ENCODE measurements around the gene LTBP1.
"Not testable (repeated sequence)": the region's sequence is repeated elsewhere in the genome, so short reads cannot be mapped to it uniquely, and the experiment has no call there.

The LTBP1 gene

DNA sequence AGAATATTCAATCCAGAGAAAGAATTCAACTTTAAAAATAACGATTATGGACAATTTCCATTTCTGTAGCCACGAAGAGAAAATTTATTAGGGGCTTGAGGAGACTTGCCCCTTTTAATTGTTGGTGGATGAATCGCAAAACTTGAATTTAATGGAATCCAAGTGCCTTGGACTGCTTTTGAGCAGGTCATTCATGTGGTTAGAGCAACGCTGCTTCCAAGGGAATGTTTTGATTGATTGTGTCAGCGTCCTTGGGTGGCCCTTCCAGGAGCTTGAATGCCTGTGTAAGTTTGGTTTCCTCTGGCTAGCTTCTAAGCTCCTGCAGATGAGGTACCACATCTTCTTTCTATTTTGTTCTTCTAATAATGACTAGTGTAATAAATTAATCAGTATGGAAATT is 213.4 kb downstream of the LTBP1 start:
- Histone ChIP-seq H3K9me3 (ENCODE audit: control insufficient read depth, low read length) (no peaks in the 10 kb centered on the region), H3K27me3 (replicated peaks; ENCODE audit: control insufficient read depth, insufficient read depth, low read length) (no peaks in the 10 kb centered on the region), H3K4me1 (ENCODE audit: control insufficient read depth, insufficient read depth, low read length) (peaks cover 11% of the 10 kb centered on the region), H3K9ac (ENCODE audit: low read length) (no peak overlapping the region), H3K36me3 (ENCODE audit: control insufficient read depth, insufficient read depth, low read length, severe bottlenecking) (no peaks in the 10 kb centered on the region), H3K4me3 (ENCODE audit: low read length) (no peak overlapping the region)
- no peak for DNase-seq (ENCODE audit: low read depth)

DNA sequence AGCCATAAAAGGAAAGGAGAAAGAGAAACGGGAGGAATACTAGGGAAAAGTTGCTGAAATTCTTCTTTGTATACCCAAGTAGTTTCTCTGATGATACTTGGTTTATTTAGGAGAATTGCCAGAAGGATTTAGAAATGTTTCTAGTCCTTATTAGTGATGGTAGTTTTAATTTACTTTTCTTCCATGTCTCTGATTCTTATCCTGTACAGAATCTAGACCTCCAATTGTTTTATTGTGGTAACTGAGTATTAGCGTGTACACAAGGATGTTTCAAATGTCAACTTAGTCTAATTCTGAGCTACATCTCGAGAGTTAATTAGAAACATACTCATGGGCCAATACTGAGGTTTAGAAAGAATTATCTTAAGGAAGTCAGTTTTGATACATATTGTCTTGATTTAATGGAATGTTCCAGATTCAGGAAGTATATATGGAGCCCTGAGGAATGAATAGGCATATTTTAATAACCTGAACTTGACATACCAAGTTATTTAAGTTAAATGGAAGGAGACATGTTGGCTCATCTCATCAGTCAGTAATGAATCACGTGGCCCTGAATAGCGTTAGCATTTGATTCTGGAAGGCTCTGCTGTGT is 219.6 kb downstream of the LTBP1 start:
- Histone ChIP-seq H3K4me1 (ENCODE audit: control insufficient read depth, insufficient read depth, low read length) (peaks cover 17% of the 10 kb centered on the region), H3K9ac (ENCODE audit: low read length) (peak overlapping the region; percentile 5), H3K4me3 (ENCODE audit: low read length) (peak overlapping the region; percentile 25), H3K27me3 (replicated peaks; ENCODE audit: control insufficient read depth, insufficient read depth, low read length) (no peaks in the 10 kb centered on the region), H3K9me3 (ENCODE audit: control insufficient read depth, low read length) (no peaks in the 10 kb centered on the region), H3K36me3 (ENCODE audit: control insufficient read depth, insufficient read depth, low read length, severe bottlenecking) (no peaks in the 10 kb centered on the region)
- peak; percentile 93 for DNase-seq (ENCODE audit: low read depth)

DNA sequence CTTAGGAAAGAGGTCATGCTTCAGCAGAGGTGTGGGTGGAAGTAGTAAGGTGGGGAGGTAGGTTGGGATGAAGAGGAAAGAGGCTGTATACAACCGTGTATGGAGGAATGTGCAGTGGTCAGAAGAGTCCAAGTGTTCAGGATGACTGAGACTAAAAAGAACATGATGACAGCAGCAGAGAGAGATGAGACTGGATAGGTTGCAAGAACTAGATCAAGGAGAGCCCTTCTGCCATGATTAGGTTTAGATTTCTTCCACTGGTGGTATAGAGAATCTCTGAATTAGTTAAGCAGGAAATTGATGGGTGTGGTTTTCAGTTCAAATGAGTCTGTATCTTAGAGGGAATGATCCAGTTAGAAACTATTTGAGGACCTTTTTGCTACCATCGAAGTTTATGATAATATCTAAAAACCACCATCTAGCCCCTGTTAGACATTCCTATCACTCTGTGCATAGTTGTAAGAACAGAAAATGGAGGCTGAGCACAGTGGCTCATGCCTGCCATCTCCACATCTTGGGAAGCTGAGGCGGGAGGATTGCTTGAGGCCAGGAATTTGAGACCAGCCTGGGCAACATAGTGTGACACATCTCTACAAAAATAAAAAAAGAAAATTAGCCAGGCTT is 221.0 kb downstream of the LTBP1 start:
- H3K9me3 ChIP-seq (ENCODE audit: control insufficient read depth, low read length), result no peaks in the 10 kb centered on the region
- no peak overlapping the region for H3K4me3 ChIP-seq (ENCODE audit: low read length)
- H3K9ac ChIP-seq (ENCODE audit: low read length), result no peak overlapping the region
- H3K4me1 ChIP-seq (ENCODE audit: control insufficient read depth, insufficient read depth, low read length), result peaks cover 17% of the 10 kb centered on the region
- H3K36me3 ChIP-seq (ENCODE audit: control insufficient read depth, insufficient read depth, low read length, severe bottlenecking), result no peaks in the 10 kb centered on the region
- H3K27me3 ChIP-seq (replicated peaks; ENCODE audit: control insufficient read depth, insufficient read depth, low read length), result no peaks in the 10 kb centered on the region
- peak; percentile 38 for DNase-seq (ENCODE audit: low read depth)

DNA sequence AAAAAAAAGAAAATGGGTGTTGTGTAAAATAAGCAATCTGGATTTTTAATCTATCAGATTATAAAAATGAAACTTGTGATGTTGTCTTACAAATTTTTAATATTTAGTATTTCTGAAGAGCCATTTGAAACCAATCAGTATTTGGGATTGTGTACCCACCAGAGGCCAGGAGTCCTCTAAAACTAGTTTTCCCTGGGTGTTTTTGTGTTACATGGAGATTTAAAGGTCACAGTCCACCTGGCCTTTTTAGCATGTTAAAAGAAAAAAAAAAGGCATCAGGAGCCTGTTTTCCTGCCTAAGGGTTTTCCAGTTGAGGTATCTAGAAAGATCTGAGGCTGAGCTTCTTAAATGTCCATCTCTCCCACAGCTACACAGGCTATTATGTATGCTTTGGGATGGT is 221.7 kb downstream of the LTBP1 start:
- H3K4me3 ChIP-seq (ENCODE audit: low read length), result no peak overlapping the region
- no peak for DNase-seq (ENCODE audit: low read depth)
- no peak overlapping the region for H3K9ac ChIP-seq (ENCODE audit: low read length)
- H3K4me1 ChIP-seq (ENCODE audit: control insufficient read depth, insufficient read depth, low read length), result peaks cover 17% of the 10 kb centered on the region
- no peaks in the 10 kb centered on the region for H3K9me3 ChIP-seq (ENCODE audit: control insufficient read depth, low read length)
- no peaks in the 10 kb centered on the region for H3K36me3 ChIP-seq (ENCODE audit: control insufficient read depth, insufficient read depth, low read length, severe bottlenecking)
- H3K27me3 ChIP-seq (replicated peaks; ENCODE audit: control insufficient read depth, insufficient read depth, low read length), result no peaks in the 10 kb centered on the region

DNA sequence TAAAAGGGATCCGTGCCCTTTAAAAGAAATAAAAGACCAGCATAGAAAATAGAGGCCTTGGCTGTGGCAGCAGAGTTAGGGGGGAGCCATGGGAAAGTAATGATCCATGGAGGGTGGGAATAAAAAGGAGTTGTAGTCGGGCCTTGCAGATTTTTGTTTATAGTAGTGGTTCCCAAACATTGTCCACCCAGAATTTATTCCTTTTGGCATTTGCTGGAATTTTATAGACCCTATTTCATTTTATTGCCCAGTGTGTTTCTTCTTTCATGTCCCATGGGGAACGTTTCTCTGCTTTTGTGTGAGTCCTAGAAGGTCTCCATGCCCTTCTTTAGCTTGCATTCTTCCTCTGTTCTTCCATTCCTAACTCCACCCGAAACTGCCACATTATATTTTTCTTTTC is 222.2 kb downstream of the LTBP1 start:
- Histone ChIP-seq H3K27me3 (replicated peaks; ENCODE audit: control insufficient read depth, insufficient read depth, low read length) (no peaks in the 10 kb centered on the region), H3K9me3 (ENCODE audit: control insufficient read depth, low read length) (no peaks in the 10 kb centered on the region), H3K9ac (ENCODE audit: low read length) (no peak overlapping the region), H3K36me3 (ENCODE audit: control insufficient read depth, insufficient read depth, low read length, severe bottlenecking) (no peaks in the 10 kb centered on the region), H3K4me3 (ENCODE audit: low read length) (no peak overlapping the region), H3K4me1 (ENCODE audit: control insufficient read depth, insufficient read depth, low read length) (peaks cover 17% of the 10 kb centered on the region)
- DNase-seq (ENCODE audit: low read depth), result no peak

DNA sequence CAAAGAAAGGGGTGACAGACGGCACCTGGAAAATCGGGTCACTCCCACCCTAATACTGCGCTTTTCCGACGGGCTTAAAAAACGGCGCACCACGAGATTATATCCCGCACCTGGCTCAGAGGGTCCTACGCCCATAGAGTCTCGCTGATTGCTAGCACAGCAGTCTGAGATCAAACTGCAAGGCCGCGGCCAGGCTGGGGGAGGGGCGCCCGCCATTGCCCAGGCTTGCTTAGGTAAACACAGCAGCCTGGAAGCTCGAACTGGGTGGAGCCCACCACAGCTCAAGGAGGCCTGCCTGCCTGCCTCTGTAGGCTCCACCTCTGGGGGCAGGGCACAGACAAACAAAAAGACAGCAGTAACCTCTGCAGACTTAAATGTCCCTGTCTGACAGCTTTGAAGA is 223.5 kb downstream of the LTBP1 start:
- H3K4me3 ChIP-seq (ENCODE audit: low read length); H3K36me3 ChIP-seq (ENCODE audit: control insufficient read depth, insufficient read depth, low read length, severe bottlenecking); H3K9me3 ChIP-seq (ENCODE audit: control insufficient read depth, low read length); H3K27me3 ChIP-seq (replicated peaks; ENCODE audit: control insufficient read depth, insufficient read depth, low read length); H3K9ac ChIP-seq (ENCODE audit: low read length); DNase-seq (ENCODE audit: low read depth): not testable (repeated sequence)
- peaks cover 17% of the 10 kb centered on the region for H3K4me1 ChIP-seq (ENCODE audit: control insufficient read depth, insufficient read depth, low read length)

DNA sequence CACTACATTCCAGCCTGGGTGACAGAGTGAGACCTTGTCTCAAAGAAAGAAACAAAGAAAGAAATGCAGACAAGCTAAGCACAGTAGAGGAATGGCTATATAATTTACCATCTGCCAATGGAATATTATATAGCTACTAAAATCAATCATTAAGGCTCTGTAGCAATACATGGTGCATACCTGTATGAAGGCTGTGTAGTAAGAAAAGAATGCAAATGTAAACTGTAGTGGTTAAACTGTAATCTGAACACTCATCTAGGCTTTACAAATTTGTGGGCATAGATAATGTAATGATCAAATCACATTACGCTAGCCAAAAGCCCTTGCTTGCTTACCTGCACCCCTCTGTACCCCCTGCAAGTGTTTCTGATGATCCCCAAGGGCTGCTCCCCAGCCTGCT is 230.9 kb downstream of the LTBP1 start:
- Histone ChIP-seq H3K27me3 (replicated peaks; ENCODE audit: control insufficient read depth, insufficient read depth, low read length) (no peaks in the 10 kb centered on the region), H3K36me3 (ENCODE audit: control insufficient read depth, insufficient read depth, low read length, severe bottlenecking) (no peaks in the 10 kb centered on the region), H3K4me3 (ENCODE audit: low read length) (no peak overlapping the region), H3K9ac (ENCODE audit: low read length) (no peak overlapping the region), H3K4me1 (ENCODE audit: control insufficient read depth, insufficient read depth, low read length) (no peaks in the 10 kb centered on the region), H3K9me3 (ENCODE audit: control insufficient read depth, low read length) (no peaks in the 10 kb centered on the region)
- no peak for DNase-seq (ENCODE audit: low read depth)

DNA sequence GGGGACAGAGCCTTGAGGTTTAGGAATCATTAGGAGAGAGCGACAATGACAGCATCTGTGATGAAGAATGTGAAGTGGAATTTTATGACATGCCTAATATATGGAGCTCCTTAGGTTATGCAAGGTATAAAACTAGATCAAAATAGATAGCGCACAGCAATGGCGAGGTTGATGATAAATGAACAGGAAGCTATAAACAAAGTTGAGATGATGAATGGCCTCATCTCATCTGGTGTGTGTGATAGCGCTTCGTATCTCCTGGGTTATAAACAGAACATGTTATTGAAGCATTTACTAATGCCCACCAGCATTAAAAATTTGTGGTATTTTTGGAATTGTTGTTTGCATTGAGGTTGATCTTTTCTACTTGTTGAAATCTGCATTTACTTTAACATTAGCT is 231.5 kb downstream of the LTBP1 start:
- no peaks in the 10 kb centered on the region for H3K36me3 ChIP-seq (ENCODE audit: control insufficient read depth, insufficient read depth, low read length, severe bottlenecking)
- H3K4me1 ChIP-seq (ENCODE audit: control insufficient read depth, insufficient read depth, low read length), result no peaks in the 10 kb centered on the region
- H3K9ac ChIP-seq (ENCODE audit: low read length), result no peak overlapping the region
- no peak for DNase-seq (ENCODE audit: low read depth)
- H3K27me3 ChIP-seq (replicated peaks; ENCODE audit: control insufficient read depth, insufficient read depth, low read length), result no peaks in the 10 kb centered on the region
- H3K9me3 ChIP-seq (ENCODE audit: control insufficient read depth, low read length), result no peaks in the 10 kb centered on the region
- H3K4me3 ChIP-seq (ENCODE audit: low read length), result no peak overlapping the region

DNA sequence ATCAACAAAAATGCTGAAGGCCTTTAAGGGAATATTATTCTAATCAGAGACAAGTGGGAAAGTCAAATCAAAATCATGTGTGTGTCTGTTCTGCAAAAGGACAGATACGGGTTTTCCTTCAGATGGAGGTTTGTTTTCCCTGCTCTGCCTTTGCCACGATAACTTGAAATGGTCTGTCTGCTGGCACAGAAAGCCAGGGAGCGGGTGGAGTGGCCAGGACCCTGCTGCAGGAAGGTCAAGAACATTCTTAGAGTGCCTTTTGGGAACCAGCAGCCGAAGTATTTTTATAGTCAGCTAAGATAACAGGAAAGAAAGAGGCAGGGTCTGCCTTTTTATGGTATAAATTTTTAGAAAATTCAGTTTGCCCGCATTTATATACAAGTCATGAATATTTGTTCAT is 234.2 kb downstream of the LTBP1 start:
- Histone ChIP-seq H3K27me3 (replicated peaks; ENCODE audit: control insufficient read depth, insufficient read depth, low read length) (no peaks in the 10 kb centered on the region), H3K36me3 (ENCODE audit: control insufficient read depth, insufficient read depth, low read length, severe bottlenecking) (no peaks in the 10 kb centered on the region), H3K4me3 (ENCODE audit: low read length) (no peak overlapping the region), H3K9me3 (ENCODE audit: control insufficient read depth, low read length) (no peaks in the 10 kb centered on the region), H3K4me1 (ENCODE audit: control insufficient read depth, insufficient read depth, low read length) (no peaks in the 10 kb centered on the region), H3K9ac (ENCODE audit: low read length) (no peak overlapping the region)
- no peak for DNase-seq (ENCODE audit: low read depth)

DNA sequence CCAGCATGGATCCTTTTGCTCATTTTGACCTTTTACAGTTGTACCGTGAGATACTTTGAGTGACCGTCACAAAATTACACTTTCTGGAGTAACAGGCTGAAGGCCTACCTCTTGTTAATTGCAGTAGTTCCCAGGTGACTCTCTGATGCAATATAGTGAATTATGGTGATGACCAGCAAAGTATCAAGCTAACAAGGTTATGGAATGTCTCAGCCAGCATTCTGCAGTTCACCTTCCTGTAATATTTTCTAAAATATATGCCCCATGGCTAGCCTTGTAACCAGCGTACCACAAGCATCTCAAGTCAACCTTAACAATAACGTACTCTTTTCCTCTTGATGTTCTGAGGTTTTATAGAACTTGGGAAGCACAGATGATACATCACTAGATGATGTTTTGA is 234.7 kb downstream of the LTBP1 start:
- H3K4me1 ChIP-seq (ENCODE audit: control insufficient read depth, insufficient read depth, low read length), result no peaks in the 10 kb centered on the region
- no peak overlapping the region for H3K9ac ChIP-seq (ENCODE audit: low read length)
- no peaks in the 10 kb centered on the region for H3K36me3 ChIP-seq (ENCODE audit: control insufficient read depth, insufficient read depth, low read length, severe bottlenecking)
- no peak overlapping the region for H3K4me3 ChIP-seq (ENCODE audit: low read length)
- no peaks in the 10 kb centered on the region for H3K27me3 ChIP-seq (replicated peaks; ENCODE audit: control insufficient read depth, insufficient read depth, low read length)
- H3K9me3 ChIP-seq (ENCODE audit: control insufficient read depth, low read length), result no peaks in the 10 kb centered on the region
- no peak for DNase-seq (ENCODE audit: low read depth)

DNA sequence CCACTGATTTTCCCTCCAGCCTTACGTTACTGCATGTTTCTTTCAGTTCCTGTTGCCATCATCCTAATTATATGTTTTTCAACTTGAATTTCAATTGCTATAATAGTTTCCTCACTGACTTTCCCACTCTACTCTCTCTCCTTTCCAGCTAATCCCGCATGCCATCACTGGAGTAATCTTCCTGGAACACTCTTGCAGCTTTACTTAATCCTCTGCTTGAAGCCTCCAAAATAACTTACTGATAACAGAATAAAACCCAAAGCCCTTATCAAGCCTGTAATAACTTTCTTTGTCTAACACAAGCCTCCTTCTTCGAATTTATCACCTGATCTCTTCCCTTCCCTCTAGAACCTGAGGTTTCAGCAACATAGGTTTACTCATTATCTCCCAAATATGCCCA is 237.3 kb downstream of the LTBP1 start:
- Histone ChIP-seq H3K4me3 (ENCODE audit: low read length) (no peak overlapping the region), H3K36me3 (ENCODE audit: control insufficient read depth, insufficient read depth, low read length, severe bottlenecking) (no peaks in the 10 kb centered on the region), H3K27me3 (replicated peaks; ENCODE audit: control insufficient read depth, insufficient read depth, low read length) (no peaks in the 10 kb centered on the region), H3K9me3 (ENCODE audit: control insufficient read depth, low read length) (no peaks in the 10 kb centered on the region), H3K4me1 (ENCODE audit: control insufficient read depth, insufficient read depth, low read length) (no peaks in the 10 kb centered on the region), H3K9ac (ENCODE audit: low read length) (no peak overlapping the region)
- DNase-seq (ENCODE audit: low read depth), result no peak

DNA sequence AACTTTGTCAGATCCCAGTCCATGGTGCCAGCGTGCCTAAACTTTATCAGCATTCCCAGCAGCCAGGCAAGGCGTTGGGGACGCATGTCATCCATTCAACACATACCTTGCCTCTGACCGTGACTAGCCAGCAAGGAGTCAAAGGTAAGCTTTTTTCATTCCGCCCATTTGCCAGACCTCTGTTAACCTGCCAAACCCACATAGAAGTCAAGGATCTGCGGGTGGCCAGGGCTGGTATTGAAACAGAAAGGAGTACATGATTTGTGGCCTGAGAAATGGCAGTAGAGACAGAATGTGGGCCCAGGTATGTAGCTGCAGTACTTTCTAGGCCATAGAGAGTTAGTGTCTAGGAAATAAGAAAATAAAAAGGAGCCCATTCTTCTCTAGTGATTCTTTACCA is 240.2 kb downstream of the LTBP1 start:
- Histone ChIP-seq H3K9me3 (ENCODE audit: control insufficient read depth, low read length) (no peaks in the 10 kb centered on the region), H3K9ac (ENCODE audit: low read length) (no peak overlapping the region), H3K36me3 (ENCODE audit: control insufficient read depth, insufficient read depth, low read length, severe bottlenecking) (no peaks in the 10 kb centered on the region), H3K27me3 (replicated peaks; ENCODE audit: control insufficient read depth, insufficient read depth, low read length) (no peaks in the 10 kb centered on the region), H3K4me1 (ENCODE audit: control insufficient read depth, insufficient read depth, low read length) (no peaks in the 10 kb centered on the region), H3K4me3 (ENCODE audit: low read length) (no peak overlapping the region)
- no peak for DNase-seq (ENCODE audit: low read depth)

Measured in adipocyte (in vitro differentiated cells).